Superior temporal gyrus (tissue), 1 donor: ENCODE results near the gene SLC25A20.

ENCODE experiments used
- DNase-seq: peaks from one replicate; pipeline ENCODE4 v3.0.0-alpha.2; 2016; ENCODE audit errors: extremely low spot score

SLC25A20 gene

DNA sequence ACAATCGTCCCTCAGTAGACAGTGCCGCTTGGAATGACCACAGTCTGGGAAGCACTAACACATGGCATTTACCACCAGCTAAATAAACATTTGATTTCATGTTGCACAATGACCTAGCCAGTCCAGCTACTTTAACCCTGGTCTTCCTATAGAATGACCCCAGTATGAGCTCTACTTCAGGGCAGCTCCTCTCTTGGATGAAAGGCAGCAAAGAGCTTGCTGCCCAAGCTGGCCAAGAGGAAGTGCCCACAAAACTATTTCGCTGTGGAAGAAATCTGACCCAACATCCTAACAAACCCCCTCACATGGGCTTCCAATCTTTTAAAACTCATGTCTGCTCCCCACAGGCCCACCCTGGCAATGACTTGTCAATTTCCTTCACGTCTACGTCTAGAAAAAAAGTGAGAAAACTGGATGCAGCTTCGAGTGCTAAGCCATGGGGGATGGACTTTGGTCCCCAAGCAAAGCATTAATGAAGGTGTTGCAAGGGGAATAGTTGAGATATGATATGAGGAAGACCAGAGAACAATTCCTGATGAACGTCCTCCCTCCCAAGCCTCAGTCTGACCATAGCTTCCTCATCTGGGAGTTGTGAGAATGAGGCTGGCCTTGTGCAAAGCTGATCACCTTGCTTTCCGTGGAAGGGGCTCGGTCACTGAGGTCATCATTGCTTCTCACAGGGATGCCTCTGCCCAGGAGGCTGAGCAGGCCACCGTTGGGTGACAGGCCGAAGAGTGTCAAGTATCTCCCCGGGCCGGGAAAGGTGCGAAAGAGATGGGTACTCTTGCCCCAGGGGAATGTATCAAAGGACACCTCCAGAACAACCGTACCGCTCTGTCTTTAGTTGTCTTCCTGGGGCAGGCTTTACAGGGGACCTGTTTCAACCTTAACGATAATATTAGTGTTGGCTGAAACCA is 964 bp downstream of the SLC25A20 start:
- DNase-seq = no peak

GRCh38 chr3:48896936-48897335 is 1.7 kb downstream of the SLC25A20 start:
- no peak for DNase-seq

GRCh38 chr3:48894516-48894915 is 4.2 kb downstream of the SLC25A20 start:
- DNase-seq = no peak

GRCh38 chr3:48891606-48892005 is 7.1 kb downstream of the SLC25A20 start:
- no peak for DNase-seq

DNA sequence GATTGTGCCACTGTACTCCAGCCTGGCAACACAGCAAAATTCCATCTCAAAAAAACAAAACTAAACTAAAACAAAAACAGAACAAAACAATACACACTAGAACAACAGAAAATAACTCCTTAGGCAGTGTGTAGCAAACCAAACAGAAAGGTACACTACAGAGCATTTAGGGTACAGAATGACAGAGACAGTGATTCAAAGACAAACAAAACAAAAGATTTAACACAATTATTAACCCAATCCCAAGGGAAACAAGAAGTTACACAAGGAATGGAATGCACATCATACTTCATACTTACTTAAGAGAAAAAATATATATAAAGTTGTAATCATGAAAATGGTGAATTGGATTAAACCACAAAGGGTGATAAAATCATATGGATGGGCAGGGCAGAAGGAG is 12.9 kb downstream of the SLC25A20 start:
- no peak for DNase-seq

DNA sequence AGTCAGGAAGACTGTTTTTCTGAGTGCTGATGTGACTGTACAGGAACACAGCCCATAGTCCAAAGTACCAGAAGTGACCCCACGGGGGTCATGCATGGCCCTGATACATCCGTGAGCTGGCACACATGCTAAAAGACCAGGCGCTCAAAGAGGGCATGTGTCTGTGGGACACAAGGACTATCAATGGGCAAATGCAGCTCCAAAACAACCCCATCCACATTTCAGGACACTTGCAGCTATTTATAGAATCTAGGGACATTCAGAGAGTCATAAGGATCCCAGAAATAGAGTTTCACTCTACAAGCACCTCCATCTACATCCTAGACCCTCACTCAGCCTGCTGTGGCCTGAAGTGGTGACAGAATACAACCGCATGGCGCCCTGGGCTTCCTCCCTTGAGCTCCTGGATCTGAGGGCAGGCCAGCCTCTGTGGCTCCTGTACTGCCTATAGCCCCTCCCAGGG is 17.0 kb downstream of the SLC25A20 start:
- no peak for DNase-seq

DNA sequence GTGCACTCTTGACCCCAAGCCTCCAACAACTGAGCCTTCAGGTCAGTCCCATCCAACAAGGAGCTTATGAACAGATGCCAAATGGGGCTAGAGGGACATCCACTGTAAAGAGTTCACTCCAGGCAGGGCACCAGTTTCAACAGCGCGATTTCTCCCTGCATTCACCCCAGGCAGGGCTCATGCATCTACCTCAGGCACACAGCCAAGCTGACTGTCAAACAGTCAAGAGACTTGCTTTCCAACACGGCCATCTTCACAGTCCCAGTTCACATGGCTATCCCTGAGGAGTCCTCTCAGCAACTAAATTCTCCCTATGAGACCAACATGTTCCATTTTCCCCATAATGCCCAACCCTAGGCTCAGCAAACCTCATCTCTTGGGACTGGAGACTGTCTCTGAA is 17.7 kb downstream of the SLC25A20 start:
- no peak for DNase-seq

GRCh38 chr3:48879994-48880377 is 18.7 kb downstream of the SLC25A20 start:
- DNase-seq = no peak

GRCh38 chr3:48879307-48879993 is 19.2 kb downstream of the SLC25A20 start:
- DNase-seq = no peak

DNA sequence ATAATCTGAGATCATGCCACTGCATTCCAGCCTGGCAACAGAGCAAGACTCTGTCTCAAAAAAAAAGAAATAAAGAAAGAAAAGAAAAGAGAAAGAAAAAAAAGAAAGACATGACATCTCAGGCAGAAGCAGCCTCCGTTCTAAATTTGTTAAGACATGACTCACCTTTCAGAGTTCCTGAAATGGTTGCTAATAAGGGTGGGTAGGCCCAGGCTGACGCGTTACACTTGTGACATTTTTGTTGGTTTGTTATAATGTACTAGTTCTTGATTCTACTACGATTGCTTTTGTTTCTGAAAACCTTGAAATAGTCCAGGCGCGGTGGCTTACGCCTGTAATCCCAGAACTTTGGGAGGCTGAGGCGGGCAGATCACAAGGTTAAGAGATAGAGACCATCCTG is 21.0 kb downstream of the SLC25A20 start:
- DNase-seq = no peak

DNA sequence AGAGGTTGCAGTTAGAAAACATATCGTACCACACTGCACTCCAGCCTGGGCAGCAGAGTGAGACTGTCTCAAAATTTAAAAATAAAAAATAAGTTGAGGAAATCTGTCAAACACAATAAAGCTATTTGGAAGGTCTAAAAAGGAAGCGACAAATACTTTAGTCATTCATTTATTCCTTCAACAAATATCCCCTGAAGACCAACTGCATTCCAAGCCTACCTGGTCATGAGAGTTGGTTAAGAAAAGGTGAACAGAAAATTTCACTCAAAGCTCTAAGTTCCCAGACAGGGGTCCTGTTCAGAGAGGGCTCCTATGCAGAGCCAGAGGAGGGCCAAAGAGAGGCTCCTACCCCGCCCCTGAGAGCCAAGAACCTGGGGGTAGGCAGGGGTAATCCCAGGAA is 35.6 kb downstream of the SLC25A20 start:
- no peak for DNase-seq

DNA sequence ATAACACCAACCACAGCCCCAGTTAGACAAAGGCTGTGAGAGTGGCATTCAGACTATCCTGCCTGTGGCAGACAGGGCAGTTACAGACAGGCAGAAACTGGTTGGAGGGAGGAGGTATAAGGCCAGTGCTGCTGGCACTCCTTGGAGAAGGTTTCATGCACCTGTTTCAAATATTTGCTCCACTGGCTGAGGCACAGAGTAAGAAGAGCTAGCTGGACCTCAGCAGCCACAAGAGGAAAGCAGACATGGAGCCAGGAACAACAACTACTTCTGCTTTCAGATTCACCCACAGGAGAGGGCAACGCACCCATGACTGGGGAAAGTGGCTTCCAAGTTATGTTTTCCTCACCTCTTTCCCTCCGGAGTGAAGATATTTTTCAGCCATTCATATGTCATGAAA is 39.5 kb downstream of the SLC25A20 start:
- DNase-seq = no peak

DNA sequence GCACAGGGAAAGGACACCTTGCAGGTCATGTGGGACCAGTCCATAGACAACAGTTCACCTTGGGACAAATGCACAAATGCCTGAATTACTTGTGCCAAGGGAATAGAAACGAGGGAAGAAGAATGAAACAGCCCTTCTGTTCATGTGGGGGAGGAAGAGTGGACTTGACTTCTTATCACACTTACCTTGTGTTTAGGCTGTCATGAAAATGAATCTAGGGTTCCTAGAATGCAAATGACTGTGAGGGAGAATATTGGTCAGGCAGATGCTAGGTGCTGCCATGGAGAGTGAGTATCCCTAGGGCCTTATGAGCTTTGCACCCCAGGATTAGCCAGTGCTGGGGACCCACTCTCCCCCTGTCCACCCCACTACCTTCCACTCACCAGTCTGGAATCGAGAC is 40.0 kb downstream of the SLC25A20 start:
- no peak for DNase-seq

DNA sequence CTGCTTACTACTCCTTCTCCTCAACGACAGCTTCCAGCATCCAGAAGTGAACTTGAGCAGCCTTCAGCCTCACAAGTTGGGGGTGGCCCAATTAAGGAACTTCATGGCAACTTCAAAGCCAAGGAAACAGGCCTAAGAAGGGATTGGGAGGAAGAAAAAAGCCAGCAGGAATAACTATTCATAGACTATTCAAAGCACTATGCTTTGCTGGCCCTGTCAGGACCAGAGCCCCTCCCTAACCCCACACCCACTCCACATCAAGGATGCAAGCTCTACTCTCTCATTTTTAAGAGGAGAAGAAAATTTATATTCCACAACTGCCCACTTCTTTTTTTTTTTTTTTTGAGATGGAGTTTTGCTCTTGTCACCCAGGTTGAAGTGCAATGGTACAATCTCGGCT is 41.0 kb downstream of the SLC25A20 start:
- DNase-seq = no peak

GRCh38 chr3:48856469-48856868 is 42.2 kb downstream of the SLC25A20 start:
- peak; percentile 39 for DNase-seq

DNA sequence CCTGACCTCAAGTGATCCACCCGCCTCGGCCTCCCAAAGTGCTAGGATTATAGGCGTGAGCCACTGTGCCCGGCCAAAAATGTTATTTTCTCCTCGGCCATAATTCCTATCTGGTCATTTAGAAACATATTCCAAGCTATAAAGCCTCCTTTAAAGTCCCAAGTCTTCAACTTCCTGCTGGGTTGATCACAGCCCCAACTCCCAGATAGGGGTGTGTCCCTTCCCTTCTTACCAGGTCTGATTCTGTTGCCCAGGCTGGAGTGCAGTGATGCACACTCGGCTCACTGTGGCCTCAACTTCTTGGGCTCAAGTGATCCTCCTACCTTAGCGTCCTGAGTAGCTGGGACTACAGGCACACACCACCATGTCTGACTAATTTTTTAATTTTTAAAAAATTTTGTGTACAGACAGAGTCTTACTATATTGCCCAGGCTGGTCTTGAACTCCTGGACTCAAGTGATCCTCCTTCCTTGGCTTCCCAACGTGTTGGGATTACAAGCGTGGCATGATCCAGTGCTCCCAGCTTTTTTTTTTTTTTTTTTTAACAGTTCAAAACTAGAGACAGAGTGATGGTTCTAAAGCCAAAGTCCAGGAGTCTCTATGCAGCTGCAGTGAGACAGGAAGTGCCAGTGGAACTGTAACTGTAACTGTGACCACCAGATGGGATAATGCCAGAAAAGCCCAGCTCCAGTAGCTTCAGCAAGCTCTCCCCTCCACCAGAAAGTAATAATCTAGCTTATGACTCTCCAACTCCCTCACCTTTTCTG is 42.8 kb downstream of the SLC25A20 start:
- no peak for DNase-seq

GRCh38 chr3:48852151-48852550 is 46.5 kb downstream of the SLC25A20 start:
- DNase-seq = no peak

- DNase-seq = peak; percentile 70
Observed at GRCh38 chr3:48851407-48851806, 47.3 kb downstream of the SLC25A20 start.

DNA sequence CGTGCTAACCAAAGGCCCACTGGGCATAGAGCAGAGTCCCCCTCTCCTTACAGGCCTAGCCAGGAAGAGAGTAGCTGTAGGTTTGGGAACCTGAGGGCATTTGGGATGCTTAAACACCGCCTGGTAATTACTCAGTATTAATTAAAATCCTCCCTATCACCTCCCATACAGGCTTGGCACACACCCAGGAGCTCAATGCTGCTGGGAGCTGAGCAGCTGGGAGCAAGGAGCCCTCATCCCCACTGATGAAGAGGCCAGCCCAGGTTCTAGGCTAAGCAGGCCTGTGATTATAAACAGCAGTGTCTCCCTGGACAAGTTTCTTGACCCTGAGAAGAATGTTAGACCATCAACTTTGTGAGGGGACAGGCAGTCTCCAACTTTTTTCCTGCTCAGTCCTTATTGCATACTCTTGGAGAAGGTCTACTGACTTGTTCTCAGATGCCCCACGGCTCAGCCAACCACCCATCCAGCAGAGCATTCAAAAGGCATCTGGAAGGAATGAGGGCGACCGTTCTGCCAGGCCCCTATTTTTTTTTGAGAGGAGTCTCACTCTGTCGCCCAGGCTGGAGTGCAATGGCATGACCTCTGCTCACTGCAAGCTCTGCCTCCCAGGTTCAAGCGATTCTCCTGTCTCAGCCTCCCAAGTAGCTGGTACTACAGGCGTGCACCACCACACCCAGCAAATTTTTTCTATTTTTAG is 49.7 kb downstream of the SLC25A20 start:
- no peak for DNase-seq

DNA sequence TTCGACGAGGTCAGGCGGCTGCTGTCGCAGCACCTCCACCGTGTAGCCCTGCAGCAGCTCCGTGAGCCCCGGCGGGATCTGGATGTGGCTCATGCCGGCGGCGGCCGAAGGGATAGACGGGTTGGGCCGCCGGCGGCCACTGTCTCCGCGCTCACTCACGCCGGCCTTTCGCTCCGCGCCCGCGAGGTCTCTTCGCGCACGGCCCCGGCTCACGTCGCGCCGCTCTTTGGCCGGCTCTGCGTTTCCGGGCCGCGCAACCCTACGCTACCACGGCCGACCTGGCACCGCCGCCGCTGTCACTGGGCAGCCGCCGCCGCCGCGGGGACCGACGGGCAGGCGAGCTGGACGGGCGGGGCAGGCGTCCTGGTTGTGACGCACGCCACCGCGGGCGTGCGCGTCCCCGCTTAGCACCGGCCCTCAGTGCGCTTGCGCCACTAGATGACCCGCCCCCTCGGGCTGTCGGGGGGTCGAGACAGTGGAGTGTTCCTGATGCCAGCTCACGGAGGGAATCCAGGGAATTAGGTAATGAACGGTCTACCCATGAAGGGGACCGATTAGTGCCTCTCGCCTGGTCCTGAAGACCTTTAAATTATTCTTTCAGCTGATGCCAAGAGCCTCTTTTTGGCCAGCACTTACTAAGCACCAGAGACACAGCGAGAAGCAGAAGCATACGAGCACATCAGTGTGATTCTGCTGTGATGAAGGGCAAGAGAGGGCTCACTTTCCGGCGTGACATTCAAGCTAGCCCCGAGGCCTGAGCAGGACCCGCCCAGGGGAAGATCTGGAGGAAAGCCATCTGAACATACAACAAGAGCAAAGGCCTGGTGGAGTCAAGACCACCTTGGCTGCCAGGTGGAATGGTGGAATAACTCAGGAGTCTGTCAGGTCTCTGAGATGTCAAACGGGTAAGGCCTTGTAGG is 50.9 kb downstream of the SLC25A20 start, which contains the start of gene PRKAR2A:
Gene PRKAR2A (minus strand): TSS at position 371 of the 920 bp plus-strand sequence. CDS start 278 bp downstream, at position 93.
- DNase-seq = peak; percentile 95
